ENCODE results near the gene CMKLR1.

Gene CMKLR1

DNA sequence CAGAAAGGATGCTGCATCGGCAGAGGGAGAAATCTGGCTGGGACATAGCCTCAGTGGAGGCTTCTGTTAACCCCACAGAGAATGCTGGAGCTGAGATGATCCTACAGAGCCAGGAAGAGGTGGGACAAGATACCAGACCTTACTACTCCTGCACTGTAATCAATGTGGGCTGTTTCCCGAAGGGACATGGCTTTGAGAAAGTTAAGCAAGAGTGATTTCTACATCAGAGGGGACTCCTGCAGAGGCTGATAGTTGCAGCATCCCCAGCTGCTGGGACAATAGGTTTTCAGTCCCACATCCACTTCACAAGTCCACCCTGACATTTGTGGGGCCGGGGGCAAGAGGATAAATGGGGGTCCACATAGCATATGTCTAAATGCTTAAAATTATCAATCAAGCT lies 22.5 kb upstream of the CMKLR1 start:
- DNase-seq (ENCODE audit: low spot score), result no peak

DNA sequence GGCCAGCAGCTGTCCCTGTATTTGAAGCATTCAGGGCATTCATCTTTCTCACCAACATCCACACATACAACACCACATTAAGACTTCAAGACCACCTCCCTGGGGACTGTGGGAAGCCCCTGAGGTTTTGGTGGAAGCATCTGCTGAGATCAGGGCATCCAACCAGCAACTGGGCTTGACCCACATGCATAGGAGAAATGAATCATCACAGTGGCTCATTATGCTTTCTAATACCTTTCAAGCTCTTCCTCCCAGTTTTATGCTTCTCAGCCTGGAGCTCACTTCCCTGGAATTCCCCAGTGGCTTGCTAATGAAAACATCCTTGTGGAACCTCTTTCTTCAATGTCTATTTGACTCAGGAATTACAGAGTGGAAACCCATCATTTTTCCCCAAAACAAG lies 21.4 kb upstream of the CMKLR1 start:
- peak; percentile 51 for DNase-seq (ENCODE audit: low spot score)

DNA sequence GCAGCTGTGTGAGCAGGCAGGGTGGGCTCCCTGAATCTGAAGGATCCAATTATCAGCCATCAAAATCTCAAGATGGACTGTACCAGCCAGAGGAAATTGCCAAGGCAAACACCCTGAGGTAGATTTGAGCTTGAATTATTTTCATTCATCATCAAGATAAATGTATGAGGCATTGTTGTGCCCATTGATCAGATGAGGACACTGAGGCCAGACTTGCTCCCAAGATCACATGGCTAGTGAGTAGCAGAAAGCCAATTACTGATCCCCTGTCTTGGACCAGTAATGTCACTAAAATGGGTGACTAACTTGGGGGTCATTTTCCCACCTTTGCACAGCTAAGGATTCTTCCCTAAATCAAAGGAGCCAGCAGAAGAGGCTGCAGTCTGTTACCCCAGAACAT lies 20.9 kb upstream of the CMKLR1 start:
- no peak for DNase-seq (ENCODE audit: low spot score)

DNA sequence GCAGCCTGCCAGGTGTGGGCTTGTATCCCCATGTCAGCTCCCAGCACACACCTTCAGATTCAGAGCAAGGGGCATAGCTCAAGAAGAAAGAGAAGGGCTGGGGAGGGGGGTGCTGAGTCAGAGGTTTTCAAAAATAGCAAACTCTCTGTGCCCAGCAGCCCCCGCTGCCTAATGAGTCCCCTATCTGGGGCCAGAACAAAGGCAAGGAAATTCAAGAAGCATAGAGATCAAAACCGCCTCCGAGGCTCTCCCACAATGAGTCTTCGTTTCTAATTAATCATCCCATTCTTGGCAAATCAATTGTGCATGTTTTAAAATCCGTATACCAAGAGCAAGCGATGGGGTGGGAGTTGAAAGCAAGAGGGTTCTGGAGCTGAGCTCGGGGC lies 19.5 kb upstream of the CMKLR1 start:
- DNase-seq (ENCODE audit: low spot score), result no peak

DNA sequence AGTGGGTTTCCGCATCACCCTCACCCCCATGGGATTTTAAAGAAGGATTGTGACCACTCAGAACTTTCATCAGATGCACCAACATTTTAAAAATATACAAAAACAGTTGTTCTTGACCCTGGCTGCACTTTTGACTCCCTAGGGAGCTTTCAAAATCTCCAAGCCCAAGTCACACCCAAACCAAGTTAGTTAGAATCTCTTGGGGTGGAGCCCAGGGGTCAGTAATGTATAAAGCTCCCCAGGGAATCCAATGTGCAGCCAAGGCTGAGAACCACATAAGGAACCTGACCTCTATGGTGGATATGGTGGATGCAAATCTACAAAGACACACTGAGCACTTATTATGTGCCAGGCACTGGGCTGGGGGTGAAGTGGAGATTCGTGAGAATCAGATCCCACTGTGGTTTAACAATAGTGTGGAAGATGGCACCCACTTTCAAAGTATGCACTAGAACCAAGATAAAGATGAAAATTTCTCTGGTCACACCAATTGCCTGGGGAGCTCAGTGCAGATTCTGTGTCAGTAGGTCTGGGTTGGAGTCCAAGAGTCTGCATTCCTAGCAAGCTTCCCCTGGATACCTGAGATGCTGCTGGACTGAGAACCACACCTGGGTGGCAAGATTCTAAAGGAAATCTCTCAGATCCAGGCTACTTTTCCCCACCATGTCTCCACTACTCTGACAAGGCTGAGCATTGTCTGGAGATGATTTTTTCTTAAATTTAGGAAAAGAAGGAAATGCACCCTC lies 18.9 kb upstream of the CMKLR1 start:
- no peak for DNase-seq (ENCODE audit: low spot score)

DNA sequence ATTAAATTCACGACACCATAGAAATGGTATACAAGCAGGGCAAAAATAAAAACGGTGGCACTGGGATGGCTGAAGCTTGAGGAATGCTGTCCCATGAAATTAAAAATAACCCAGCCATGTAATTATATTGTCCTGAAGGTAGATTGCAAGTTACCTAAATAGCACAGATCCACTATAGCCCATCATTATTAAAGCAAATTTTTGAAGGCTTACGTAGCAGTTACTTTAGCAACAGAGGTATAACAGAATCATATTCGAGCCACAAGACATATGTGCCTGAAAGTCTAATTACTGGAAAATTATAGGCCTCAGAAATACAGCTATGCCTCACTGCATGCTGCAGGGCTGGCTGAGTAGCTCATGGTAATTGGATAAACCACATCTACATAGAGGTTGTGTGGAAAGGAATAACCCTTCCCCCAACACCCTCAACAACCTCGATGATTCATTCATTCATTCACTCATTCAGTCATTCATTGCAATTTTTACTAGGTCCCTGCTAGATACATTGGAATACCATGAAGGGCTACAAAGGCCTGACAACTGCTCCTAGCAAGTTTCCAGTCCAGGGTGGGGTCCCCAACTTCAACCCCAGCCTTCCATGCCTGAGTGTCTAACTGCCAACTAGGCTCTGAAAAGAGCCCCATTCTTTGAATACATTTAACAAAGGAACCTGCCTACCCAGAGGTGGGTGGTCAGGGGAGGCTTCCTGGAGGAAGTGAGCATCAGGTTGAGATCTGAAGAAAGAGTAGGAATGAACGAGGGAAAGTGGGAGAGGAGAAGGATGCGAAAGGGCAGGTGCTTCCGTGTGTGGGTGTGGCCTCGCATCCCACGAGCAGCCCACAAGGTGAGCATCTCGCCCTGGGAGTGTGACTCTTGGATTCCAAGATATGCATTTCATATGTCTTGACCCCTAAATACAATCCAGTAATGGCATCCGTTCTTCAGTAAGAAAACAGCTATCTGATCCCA lies 18.0 kb upstream of the CMKLR1 start:
- no peak for DNase-seq (ENCODE audit: low spot score)

DNA sequence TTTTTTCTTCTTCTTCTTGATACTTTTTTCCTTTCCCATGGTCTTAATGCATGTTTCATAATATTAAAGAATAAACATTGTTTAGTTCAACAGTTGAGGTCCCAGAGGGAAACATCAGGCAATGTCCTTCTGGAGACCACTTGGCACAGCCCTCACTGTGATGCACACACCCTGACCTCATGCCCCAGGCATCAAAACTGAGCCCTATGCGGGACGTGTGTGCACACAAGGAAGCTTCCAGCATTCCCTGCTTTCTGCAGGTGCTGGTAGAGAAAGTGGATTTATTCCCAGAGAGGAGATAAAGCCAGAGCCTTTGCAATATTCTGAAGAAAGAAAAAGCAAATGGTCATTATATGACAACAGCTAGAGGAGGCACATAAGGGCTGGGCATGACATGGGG lies 16.0 kb upstream of the CMKLR1 start:
- no peak for DNase-seq (ENCODE audit: low spot score)

DNA sequence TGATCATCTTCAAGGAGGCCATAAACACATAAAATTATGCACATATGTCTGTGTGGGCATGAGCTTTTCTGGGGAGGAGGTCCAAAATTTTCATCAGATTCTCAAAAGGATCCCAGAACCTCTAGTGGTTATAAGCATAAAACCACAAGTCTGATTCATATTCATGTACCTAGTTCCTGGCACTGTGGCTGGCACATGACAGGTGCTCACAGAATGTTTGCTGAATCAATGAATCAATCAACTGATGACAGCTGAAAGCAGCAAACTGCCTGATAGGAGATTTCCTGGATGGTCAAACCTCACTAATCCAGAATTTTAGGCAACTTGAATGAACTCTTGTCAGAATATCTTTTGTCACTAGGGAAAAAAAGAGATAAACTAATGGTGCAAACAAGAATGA lies 13.5 kb upstream of the CMKLR1 start:
- DNase-seq (ENCODE audit: low spot score), result no peak

DNA sequence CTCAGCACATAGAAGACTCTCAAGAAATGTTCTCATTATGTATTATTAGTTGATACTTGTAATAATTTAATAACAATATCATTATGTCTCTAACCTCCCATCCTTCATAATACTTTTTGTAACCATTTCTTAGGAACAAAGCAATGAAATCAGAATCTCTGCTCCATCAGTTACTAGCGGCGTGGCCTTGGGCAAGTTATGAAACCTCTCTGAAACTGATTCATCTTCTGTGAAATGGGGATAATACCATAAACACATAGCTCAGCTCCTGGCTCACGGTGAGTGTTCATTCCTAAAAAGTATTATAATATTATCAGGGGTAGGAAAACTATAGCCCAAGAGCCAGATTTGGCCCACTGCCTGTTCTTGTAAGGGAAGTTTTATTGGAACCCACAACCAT lies 11.4 kb upstream of the CMKLR1 start:
- no peak for DNase-seq (ENCODE audit: low spot score)

DNA sequence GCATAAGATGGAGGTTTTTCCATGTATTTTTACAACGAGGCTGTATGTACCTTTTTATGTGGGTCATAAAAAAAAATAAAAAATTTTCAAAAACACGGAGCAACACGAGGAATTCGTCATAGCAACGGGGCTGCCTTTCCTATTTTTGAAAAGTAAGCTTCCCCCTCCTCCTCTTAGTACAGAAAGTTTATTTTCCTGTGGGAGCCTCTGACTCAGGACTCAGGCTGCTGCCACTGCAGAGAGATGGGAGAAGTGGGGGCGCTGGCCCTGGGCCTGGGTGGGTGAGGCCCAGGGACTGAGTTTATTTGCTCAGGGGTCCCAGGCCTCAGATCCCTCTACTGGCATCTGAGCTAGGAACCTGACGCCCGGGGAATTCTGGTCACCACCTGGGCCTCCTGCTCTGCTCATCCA lies 10.2 kb upstream of the CMKLR1 start:
- no peak for DNase-seq (ENCODE audit: low spot score)

DNA sequence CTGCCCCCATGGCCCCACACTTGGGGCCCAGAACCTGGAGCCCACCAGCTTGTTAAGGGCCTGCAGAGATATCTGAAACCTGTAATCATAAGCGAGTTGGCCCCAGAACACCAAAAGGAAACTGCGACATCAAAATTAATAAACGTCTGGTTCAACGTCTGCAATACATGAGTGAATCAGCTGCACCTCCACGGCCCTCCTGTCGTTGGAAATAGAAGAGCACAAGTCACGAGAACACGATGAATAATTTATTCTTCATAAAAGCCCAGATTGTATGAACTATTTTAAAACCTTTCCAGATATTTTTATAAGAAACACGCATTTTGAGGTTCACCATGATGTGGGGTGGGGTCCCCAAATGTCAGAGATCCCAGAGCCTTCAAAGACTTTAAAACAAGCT lies 9.7 kb upstream of the CMKLR1 start:
- no peak for DNase-seq (ENCODE audit: low spot score)

DNA sequence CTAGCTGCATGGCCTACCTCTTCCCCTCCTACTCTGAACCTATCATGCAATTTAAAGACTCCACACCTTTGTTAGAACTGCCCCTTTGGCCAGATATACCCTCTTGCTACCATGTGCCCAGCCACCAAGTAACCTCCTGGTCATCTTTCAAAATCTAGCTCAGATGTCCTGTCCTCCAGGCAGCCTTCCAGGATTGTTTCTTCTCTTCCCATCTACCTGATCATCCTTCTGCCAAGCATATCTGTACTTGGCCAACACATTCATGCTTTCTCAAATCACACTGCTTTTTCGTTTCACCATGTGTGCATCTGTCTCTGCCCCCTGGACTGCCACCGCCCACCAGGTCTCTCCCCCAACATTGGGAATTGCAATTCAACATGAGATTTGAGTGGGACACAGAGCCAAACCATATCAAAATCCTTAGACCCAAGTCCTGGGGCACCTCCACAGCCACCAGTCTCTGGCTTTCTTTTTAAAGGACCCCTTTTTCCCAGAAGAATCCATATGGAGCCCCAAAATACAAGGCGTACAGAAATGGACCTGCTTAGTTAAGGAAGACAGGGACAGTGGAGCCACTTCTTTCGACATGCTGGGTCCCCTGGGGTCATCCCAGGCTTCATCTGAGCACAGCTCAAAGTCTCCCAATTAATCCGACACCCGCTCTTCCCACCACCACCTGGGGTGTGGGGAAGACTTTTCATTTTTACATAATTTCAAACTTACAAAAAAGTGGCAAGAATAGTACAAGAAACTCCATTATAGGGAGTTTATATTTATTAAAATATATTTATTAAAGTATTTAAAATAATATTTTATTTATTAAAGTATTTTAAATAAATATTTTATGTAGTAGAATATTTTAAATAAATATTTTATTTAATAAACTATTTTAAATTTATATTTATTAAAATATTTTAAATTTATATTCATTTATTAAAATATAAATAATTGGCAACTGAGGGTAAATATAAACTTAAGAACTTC lies 7.9 kb upstream of the CMKLR1 start:
- no peak for DNase-seq (ENCODE audit: low spot score)

DNA sequence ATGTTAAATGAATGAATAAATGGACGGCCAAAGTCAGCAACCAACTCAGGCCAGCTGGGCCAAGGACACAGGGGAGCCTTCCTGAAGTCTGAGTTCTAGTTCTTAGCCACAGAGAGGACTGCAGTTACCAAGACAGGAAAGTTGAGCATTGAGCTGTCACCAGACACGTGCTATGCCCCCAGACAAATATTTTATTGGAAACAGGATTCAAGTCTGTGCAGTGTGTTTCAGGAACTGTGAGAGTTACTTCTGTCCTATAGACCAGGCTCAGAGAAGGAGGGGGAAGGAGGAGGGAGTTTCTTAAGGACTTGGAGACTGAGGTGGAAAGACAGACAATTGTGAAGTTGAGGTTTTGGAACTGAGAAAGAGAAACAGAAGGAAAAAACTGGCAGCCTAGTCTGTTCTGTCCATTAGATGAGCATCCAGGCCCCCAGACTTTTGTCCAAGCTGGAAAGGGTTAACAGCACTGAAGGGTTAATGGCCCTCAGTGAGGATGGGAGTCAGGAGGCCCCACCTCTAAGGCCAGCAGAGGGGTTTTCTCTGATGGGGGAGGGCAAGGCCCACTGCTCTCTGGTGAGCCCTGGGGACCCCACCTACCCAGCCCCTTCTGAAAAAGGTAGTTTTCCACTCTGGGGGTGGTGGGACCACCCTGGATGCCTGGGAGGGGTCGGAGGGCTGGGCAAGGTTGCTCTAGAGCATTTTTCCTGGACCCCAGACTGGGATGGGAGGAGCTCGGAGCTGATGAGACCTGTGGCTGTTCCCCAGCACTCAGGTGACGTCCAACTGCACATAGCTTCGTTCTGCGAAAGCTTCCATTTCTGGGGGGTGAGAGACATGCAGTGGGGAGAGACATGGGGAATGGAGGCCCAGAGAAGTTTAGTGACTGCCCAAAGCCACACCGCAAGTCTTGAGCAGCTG lies 6.9 kb upstream of the CMKLR1 start:
- DNase-seq (ENCODE audit: low spot score), result no peak

DNA sequence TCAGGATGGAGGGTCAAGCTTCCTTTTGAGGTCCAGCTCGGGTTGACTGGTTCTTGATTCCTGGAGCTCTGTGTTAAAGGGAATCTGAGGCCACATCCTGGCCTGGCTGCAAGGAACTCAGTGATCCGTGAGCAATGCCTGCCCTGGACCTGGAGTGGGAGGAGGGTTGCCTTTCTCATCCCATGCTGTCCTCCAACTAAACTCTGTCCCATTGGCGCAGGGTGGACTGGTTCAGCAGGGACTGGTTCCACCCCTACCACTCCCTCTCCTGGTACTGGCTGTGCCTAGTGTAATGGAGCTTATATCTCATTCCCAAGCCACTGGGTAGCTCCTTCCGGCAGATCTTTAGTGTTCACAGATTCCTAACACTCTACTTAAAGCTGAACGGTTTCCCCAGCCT lies 3.9 kb upstream of the CMKLR1 start:
- no peak for DNase-seq (ENCODE audit: low spot score)

DNA sequence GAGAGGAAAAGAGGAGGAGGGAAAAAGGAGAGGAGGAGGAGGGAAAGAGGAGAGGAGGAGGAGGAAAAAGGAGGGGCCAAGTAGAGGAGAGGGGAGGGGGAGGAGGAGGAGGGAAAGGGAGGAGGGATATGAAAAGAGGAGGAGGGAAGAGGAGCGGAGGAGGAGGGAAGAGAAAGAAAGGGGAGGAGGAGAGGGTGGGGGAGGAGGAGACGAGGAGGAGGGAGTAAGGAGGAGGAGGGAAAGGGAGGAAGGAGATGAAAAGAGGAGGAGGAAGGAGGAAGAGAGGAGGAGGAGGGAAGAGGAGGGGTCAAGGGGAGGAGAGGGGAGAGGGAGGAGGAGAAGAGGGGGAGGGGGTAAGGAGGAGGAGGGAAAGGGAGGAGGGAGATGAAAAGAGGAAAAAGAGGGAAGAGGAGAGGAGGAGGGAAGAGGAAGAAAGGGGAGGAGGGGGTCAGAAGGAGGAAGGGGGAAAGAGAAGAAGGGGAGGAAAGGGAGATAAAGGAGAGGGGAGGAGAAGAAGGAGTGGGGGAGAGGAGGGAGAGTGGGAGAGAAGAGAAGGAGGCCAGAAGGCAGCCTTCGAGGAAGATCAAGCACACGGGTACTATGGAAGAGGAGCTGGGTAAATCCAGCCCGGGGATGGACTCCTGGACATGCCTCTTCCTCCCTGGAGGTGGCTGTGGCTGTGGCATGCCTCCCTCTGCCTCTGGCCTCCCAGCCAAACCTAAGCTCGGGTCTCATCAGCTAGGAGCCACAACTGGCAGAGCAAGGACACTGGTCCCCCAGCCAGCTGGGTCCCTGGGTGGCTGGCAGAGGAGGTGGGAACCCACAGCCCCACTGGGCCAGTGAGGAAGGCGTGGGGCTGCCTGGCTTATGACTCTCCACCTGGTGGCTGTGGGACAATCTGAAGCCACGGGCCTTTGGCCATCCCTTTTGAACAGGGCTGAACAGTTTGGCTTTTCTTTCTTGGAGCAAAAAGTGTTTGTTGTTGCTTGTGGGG lies 3.0 kb upstream of the CMKLR1 start:
- no peak for DNase-seq (ENCODE audit: low spot score)

DNA sequence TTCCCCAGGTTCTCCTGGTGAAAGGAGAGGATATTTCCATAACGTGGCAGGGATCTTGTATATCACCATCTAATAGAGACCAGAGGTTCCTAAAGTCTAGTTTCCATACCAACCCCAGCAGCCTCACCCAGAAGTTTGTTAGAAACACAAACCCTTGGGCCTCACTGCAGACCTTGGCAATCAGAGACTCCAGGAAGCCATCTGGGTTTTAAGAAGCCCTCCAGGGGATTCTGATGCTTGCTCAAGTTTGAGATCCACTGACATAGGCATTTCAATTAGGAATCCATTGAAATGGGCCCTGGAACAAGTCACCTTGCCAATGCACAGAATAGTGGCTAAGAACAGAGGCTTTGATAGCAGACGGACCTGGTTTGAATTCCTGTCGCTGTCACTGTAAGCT lies 2.2 kb upstream of the CMKLR1 start:
- DNase-seq (ENCODE audit: low spot score), result no peak

DNA sequence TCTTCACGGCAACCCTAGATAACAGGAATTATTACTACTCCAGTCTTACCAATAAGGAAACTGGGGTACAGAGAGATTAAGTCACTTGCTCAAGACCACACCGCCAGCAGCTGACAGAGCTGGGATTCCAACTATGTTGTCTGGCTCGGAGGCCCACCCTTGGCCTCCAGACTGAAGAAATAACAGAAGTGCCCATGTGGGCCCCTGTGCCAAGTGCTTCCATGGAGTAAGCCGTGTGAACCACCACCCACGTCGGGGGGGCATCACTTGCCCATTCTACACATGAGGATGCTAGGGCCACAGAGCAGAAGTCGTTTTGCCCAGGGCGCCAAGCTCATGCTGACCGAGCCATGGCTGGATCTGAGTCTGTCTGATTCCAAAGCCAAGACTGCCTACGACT lies 926 bp upstream of the CMKLR1 start:
- DNase-seq (ENCODE audit: low spot score), result no peak

DNA sequence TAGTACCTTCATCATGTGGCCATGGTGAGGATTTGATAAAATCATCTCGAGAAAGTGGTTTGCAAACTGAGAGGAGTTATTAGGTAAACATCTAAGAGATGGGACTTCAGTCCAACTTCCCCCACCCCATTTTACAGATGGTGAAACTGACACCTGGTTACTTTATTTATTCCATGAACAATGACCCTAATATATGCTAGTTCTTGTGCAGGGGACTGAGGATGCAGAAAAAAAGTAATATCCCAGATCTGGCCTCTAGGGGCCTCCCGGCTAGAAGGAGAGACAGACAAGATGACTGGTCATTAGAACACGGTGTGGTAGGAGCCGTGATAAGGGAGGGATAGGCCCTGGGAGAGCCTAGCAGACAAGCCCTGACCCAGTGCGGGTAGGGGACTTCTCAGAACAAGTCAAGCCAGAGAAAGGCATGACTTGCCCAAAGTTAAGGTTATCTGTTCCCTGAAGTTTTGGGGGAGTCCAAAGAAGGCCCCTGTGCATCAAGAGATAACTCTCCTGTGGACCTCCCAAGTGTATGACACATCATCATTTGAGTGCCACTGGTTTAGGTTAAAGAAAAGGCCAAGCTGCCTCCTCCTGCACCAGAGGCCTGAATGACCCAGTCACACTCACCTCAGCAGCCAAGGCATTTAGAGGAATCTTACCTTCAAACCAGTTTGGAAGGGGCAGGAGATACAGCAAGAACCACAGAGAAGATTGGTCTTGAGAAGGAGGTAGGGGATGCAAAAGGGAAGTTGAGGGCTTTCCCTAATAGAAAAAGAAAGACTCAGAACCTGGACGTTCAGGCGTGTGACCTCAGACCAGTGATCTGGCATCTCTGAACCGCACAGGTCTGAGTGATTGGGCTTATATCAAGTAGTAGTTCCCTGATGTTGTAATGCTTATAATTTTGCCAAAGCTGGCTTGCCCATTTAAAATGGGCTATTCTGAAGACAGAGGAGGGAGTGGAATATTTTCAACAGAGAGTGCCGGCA lies 1.6 kb downstream of the CMKLR1 start:
- DNase-seq (ENCODE audit: low spot score), result peak; percentile 35
